Kidney (tissue), 14 donors: ENCODE data around the gene TEX38. TPM values are rescaled to one million over a fixed set of nuclear protein-coding genes. Genes with fewer than 3 reads are reported as not detected.
"Not testable (repeated sequence)": the region's sequence is repeated elsewhere in the genome, so short reads cannot be mapped to it uniquely, and the experiment has no call there.

Source experiments
- DNase-seq, 5 donors: peaks; one replicate each; pipeline ENCODE4 v3.0.0-alpha.2; 2013 to 2020
- FAIRE-seq: peaks from 2 replicates; lab custom pipeline; 2012; peaks lifted over from hg19 to GRCh38; lab: Jason Lieb, UNC
- H3K27ac ChIP-seq, 2 donors: one replicate each; pipeline ENCODE4 v1.7.0; 2013; ENCODE audit warnings: low read depth in 2 of 2, low read length in 2 of 2, inconsistent platforms in 1 of 2
- H3K27me3 ChIP-seq: one replicate; pipeline ENCODE4 v1.7.1; 2013; ENCODE audit warnings: low read length, inconsistent platforms; ENCODE audit not compliant: control insufficient read depth, insufficient read depth
- H3K36me3 ChIP-seq, 3 donors: one replicate each; pipeline versions ENCODE4 v1.7.0 to v1.7.1; 2013; ENCODE audit warnings: low read length in 3 of 3, control low read depth in 1 of 3, inconsistent platforms in 1 of 3; ENCODE audit not compliant: insufficient read depth in 3 of 3, control insufficient read depth in 2 of 3
- H3K4me1 ChIP-seq, 3 donors: one replicate each; pipeline versions ENCODE4 v1.7.0 to v1.7.1; 2013; ENCODE audit warnings: low read length in 3 of 3, inconsistent platforms in 1 of 3, low read depth in 1 of 3; ENCODE audit not compliant: control insufficient read depth in 2 of 3, insufficient read depth in 2 of 3
- H3K4me3 ChIP-seq, 3 donors: one replicate each; pipeline versions ENCODE4 v1.7.0 to v1.8.1; 2013; ENCODE audit warnings: low read length in 3 of 3, control low read depth in 1 of 3, inconsistent platforms in 1 of 3
- H3K9ac ChIP-seq, 3 donors: one replicate each; pipeline versions ENCODE4 v1.7.0 to v1.7.1; 2013; ENCODE audit warnings: low read length in 3 of 3, control low read depth in 1 of 3, inconsistent platforms in 1 of 3
- H3K9me3 ChIP-seq, 3 donors: one replicate each; pipeline versions ENCODE4 v1.7.0 to v1.7.1; 2013; ENCODE audit warnings: low read length in 3 of 3, control low read depth in 1 of 3, inconsistent platforms in 1 of 3; ENCODE audit not compliant: control insufficient read depth in 2 of 3, insufficient read depth in 1 of 3
- intact Hi-C: fragments of 100-400 bp; cut with DNase I; formaldehyde crosslinking; loops from one replicate; pipeline ENCODE4 v1.11.1; 2022
- polyA plus RNA-seq: library from polyadenylated mRNA; stranded (reverse); fragments of 350-450 nt; fragmentation: Illumina TruSeq; extraction: RNeasy Lipid Tissue Mini Kit (QIAGEN cat#74804); gene quantifications from one replicate; pipeline ENCODE4 v1.2.3, GENCODE V29; 2014; ENCODE audit warnings: low read depth, low replicate concordance; ENCODE audit not compliant: insufficient read depth
- total RNA-seq: library from RNA; stranded (reverse); fragmentation: NEBNext Ultra II Directional; extraction: Animal tissue kit (Norgen Biotek cat#: 25700); gene quantifications from one replicate; pipeline ENCODE4 v1.2.1, GENCODE V29; 2021
- TF ChIP-seq, protein P1 (sequence below): IDR thresholded peaks from 3 replicates; pipeline ENCODE4 v1.5.1; 2012; ENCODE audit warnings: mild to moderate bottlenecking, moderate library complexity, borderline replicate concordance; ENCODE audit not compliant: insufficient read depth; ENCODE audit errors: extremely low read depth
- donor health status: control.
- donor health status: control.
- donor health status: control.
- donor health status: control.
- donor health status: control.
- donor health status: DM: yes; HTN: yes; CAD: no.
- donor health status: Normal renal cell carcinoma (clear cell type).

The TEX38 gene
- total and polyA plus RNA-seq, 2 donors from 2014 or later = 0.35 TPM; not detected in 1

DNA sequence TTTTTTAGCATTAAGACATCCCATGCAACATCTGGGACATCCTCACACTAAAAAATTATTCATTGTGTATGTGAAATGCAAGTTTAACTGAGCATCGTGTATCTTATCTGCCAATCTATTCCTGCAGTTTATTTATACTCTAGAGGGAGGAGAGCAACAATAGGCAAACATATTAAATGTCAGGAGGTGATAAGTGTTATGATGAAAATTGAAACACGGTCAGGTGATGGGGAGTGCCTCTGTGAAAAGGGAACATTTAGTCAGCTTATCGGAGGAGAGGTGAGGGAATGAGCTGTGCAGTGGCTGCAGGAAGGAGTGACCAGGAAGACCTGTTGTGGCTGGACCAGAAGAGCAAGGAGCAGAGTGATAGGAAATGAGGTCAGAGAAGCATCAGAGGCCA is 48.0 kb downstream of the TEX38 start:
- Histone ChIP-seq H3K36me3 (peaks cover 0 to 10% (median 4%) of the 10 kb centered on the region in 3 donors), H3K9me3 (no peaks in the 10 kb centered on the region), H3K4me3 (peak overlapping the region; percentile 55 to 88 (median 60)), H3K9ac (peak overlapping the region in 1 of 3 donors; percentile 87), H3K27ac (peak overlapping the region; percentile 42 to 65), H3K27me3 (no peaks in the 10 kb centered on the region), H3K4me1 (peaks cover 0 to 23% (median 16%) of the 10 kb centered on the region in 3 donors)
- no peak for FAIRE-seq
- peak in 1 of 5 donors; percentile 9 for DNase-seq
- TF ChIP-seq, protein P1, sequence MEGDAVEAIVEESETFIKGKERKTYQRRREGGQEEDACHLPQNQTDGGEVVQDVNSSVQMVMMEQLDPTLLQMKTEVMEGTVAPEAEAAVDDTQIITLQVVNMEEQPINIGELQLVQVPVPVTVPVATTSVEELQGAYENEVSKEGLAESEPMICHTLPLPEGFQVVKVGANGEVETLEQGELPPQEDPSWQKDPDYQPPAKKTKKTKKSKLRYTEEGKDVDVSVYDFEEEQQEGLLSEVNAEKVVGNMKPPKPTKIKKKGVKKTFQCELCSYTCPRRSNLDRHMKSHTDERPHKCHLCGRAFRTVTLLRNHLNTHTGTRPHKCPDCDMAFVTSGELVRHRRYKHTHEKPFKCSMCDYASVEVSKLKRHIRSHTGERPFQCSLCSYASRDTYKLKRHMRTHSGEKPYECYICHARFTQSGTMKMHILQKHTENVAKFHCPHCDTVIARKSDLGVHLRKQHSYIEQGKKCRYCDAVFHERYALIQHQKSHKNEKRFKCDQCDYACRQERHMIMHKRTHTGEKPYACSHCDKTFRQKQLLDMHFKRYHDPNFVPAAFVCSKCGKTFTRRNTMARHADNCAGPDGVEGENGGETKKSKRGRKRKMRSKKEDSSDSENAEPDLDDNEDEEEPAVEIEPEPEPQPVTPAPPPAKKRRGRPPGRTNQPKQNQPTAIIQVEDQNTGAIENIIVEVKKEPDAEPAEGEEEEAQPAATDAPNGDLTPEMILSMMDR = no peak
- intact Hi-C loops = loop anchor here (10.0 kb wide), 1 partner anchor 185 kb away; a partner anchor contains a TSS

DNA sequence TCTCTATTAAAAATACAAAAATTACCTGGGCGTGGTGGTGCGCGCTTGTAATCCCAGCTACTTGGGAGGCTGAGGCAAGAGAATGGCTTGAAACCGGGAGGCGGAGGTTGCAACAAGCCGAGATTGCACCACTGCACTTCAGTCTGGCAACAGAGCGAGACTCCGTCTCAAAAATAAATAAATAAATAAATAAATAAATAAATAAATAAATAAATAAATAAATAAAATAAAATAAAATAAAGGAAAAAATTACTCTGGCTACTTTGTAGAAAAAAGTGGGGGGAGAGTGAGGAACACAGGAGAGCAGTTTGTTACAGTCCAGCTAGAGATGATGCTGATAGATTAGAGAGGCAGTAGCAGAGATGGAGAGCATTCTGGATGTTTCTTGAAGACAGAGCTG is 48.7 kb downstream of the TEX38 start:
- H3K27ac ChIP-seq, H3K9me3 ChIP-seq, H3K9ac ChIP-seq, DNase-seq, FAIRE-seq, H3K27me3 ChIP-seq, H3K36me3 ChIP-seq, H3K4me3 ChIP-seq: not testable (repeated sequence)
- H3K4me1 ChIP-seq = peaks cover 0 to 27% (median 16%) of the 10 kb centered on the region in 3 donors
- intact Hi-C loops = loop anchor here (10.0 kb wide), 1 partner anchor 186 kb away; a partner anchor contains a TSS

DNA sequence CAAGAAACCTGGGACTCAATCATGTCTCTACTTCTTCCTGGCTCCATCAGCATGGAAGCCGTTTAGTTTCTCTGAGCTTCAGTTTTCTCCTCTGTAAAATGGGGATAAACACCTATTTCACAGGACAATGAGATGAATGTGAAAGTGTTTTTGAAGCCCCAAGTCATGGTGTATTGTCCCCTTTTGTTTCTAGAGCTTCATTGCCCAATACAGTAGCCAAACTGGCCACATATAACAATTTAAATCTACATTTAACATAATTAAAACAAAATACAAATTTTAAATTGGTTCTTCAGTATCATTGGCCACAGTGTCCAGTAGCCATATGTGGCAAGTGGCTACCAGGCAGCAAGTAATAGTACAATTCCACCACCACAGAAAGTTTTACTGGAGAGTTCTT is 49.5 kb downstream of the TEX38 start:
- FAIRE-seq = no peak
- Histone ChIP-seq H3K4me3 (no peak overlapping the region), H3K27me3 (no peaks in the 10 kb centered on the region), H3K4me1 (peaks cover 0 to 27% (median 16%) of the 10 kb centered on the region in 3 donors), H3K27ac (no peak overlapping the region), H3K9me3 (no peaks in the 10 kb centered on the region), H3K36me3 (no peaks in the 10 kb centered on the region), H3K9ac (no peak overlapping the region)
- TF ChIP-seq, protein P1 = no peak
- DNase-seq = no peak
- intact Hi-C loops = loop anchor here (10.0 kb wide), 1 partner anchor 186 kb away; a partner anchor contains a TSS

DNA sequence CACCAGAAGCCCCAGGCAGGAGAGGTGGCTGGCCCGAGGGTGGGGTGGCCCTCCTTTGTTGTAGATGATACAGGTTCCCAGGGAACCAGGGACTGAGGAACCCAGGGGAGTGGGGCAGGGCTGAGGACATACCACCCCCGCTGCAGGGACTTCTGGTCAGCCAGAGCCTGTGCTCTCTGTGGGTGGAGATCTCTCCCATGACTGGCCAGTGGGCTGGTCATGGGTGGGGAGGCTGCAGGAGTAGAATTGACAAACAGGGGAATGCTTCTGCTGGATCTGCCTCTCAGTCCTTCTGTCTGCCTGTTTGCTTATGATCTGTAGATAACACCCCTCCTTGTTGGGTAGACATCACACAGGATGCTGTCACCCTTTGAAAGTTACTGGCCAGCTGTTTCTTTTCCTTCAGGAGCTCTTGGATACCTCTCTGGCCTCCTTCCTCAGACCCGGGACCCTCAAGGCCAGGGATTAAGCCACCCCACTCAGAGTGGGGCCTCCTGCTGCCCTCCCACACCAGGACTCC is 50.1 kb downstream of the TEX38 start:
- Histone ChIP-seq H3K36me3 (no peaks in the 10 kb centered on the region), H3K4me3 (no peak overlapping the region), H3K27ac (no peak overlapping the region), H3K9me3 (no peaks in the 10 kb centered on the region), H3K9ac (no peak overlapping the region), H3K4me1 (peaks cover 0 to 24% (median 16%) of the 10 kb centered on the region in 3 donors), H3K27me3 (no peaks in the 10 kb centered on the region)
- intact Hi-C loops = loop anchor here (10.0 kb wide), 1 partner anchor 187 kb away; a partner anchor contains a TSS
- TF ChIP-seq, protein P1 = no peak
- FAIRE-seq (no peak), DNase-seq (no peak)

Other genes with a start within 250 kb of the TEX38 start
- not detected for gene DMBX1, start 182.0 kb upstream of the TEX38 start, total RNA-seq
- not detected for gene DMBX1, start 182.0 kb upstream of the TEX38 start, polyA plus RNA-seq
- gene KNCN, start 120.2 kb upstream of the TEX38 start, total RNA-seq = not detected
- not detected for gene KNCN, start 120.2 kb upstream of the TEX38 start, polyA plus RNA-seq
- 49.7 TPM for gene MKNK1, start 67.6 kb upstream of the TEX38 start, total RNA-seq
- gene MKNK1, start 67.6 kb upstream of the TEX38 start, polyA plus RNA-seq = 17.5 TPM
- gene MOB3C, start 55.0 kb upstream of the TEX38 start, total RNA-seq = 14.9 TPM
- 12.4 TPM for gene MOB3C, start 55.0 kb upstream of the TEX38 start, polyA plus RNA-seq
- 36.4 TPM for gene ATPAF1, start 3.5 kb upstream of the TEX38 start, total RNA-seq
- 127 TPM for gene ATPAF1, start 3.5 kb upstream of the TEX38 start, polyA plus RNA-seq
- 129 TPM for gene EFCAB14, start 47.3 kb downstream of the TEX38 start, total RNA-seq
- gene EFCAB14, start 47.3 kb downstream of the TEX38 start, polyA plus RNA-seq = 48.1 TPM
- gene CYP4B1, start 127.2 kb downstream of the TEX38 start, total RNA-seq = 3.3 TPM
- 4.8 TPM for gene CYP4B1, start 127.2 kb downstream of the TEX38 start, polyA plus RNA-seq